GM13977 (cell line): ENCODE data around the gene ACP6.

Experiments
- DNase-seq: peaks from one replicate; pipeline ENCODE4 v3.0.0; 2012; ENCODE audit warnings: low spot score
- CTCF ChIP-seq: IDR thresholded peaks from 2 replicates; pipeline ENCODE4 v1.5.1; 2012; ENCODE audit warnings: mild to moderate bottlenecking, control low read depth; ENCODE audit not compliant: insufficient read depth; ENCODE audit errors: extremely low read depth, missing control alignments
- in situ Hi-C: fragments of 300-500 bp; cut with MboI; formaldehyde crosslinking; loops from one replicate; pipeline ENCODE4 v1.12.0; 2022; ENCODE audit warnings: low sequenced_read_pairs, low pct_unique_long_range_greater_than_20kb, mixed read lengths, inconsistent platforms; ENCODE audit not compliant: unreplicated experiment

The ACP6 gene

GRCh38 chr1:147598621-147599361, 71.5 kb downstream of the ACP6 start:
- in situ Hi-C loops: no loop called here
- TF ChIP-seq CTCF: no peak
- DNase-seq: no peak

GRCh38 chr1:147597010-147597409, 73.3 kb downstream of the ACP6 start:
- TF ChIP-seq CTCF: no peak
- DNase-seq: no peak
- in situ Hi-C loops: no loop called here
